Effector memory CD4-positive, alpha-beta T cell (primary cell): ENCODE measurements around the gene PBXIP1.
"Not testable (repeated sequence)": the region's sequence is repeated elsewhere in the genome, so short reads cannot be mapped to it uniquely, and the experiment has no call there.

Experiments used
- DNase-seq, 3 donors: peaks; one replicate each; pipeline ENCODE4 v3.0.0-alpha.2; 2020
- H3K27ac ChIP-seq: 2 replicates; pipeline ENCODE4 v1.7.0; 2013; ENCODE audit warnings: mild to moderate bottlenecking, low read length, moderate library complexity; ENCODE audit not compliant: insufficient read depth, poor library complexity, severe bottlenecking
- H3K27me3 ChIP-seq: replicated peaks from 2 replicates; pipeline ENCODE4 v1.7.0; 2013; ENCODE audit warnings: mild to moderate bottlenecking, low read length; ENCODE audit not compliant: insufficient read depth, control insufficient read depth, poor library complexity, severe bottlenecking
- H3K36me3 ChIP-seq: 2 replicates; pipeline ENCODE4 v1.7.0; 2013; ENCODE audit warnings: mild to moderate bottlenecking, low read length, moderate library complexity; ENCODE audit not compliant: control insufficient read depth, insufficient read depth
- H3K4me1 ChIP-seq: 2 replicates; pipeline ENCODE4 v1.7.0; 2013; ENCODE audit warnings: low read length, mild to moderate bottlenecking; ENCODE audit not compliant: control insufficient read depth, insufficient read depth, poor library complexity, severe bottlenecking
- H3K4me3 ChIP-seq: 2 replicates; pipeline ENCODE4 v1.7.0; 2013; ENCODE audit warnings: low read length, low read depth, mild to moderate bottlenecking; ENCODE audit not compliant: insufficient read depth, poor library complexity, severe bottlenecking
- H3K9me3 ChIP-seq: 2 replicates; pipeline ENCODE4 v1.7.0; 2013; ENCODE audit warnings: mild to moderate bottlenecking, low read length, moderate library complexity; ENCODE audit not compliant: control insufficient read depth

PBXIP1 gene

DNA sequence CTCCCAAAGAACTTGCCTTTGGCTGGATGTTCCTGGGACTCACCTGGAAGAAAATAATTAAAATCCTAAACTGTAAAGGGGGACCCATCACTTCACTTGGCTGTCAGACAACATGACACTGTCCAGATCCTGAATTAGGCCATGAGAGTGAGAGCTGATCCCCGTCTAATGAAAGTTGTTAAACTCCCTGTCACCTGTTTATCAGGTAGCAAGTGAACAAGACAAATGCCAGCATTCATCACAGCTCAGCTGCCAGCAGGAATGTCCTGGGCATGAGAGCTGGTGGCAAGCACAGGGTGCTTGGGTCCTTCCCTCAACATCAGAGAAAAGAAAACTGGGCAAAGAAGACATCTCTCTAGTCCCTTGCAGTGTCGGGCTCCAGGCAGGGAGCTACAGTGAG lies 43.1 kb downstream of the PBXIP1 start:
- no peaks in the 10 kb centered on the region for H3K9me3 ChIP-seq
- no peak overlapping the region for H3K4me3 ChIP-seq
- H3K27me3 ChIP-seq: no peaks in the 10 kb centered on the region
- no peaks in the 10 kb centered on the region for H3K4me1 ChIP-seq
- H3K27ac ChIP-seq: no peak overlapping the region
- no peak for DNase-seq
- H3K36me3 ChIP-seq: no peaks in the 10 kb centered on the region

- no peak for DNase-seq
- H3K27me3 ChIP-seq: no peaks in the 10 kb centered on the region
- no peak overlapping the region for H3K27ac ChIP-seq
- H3K4me3 ChIP-seq: no peak overlapping the region
- H3K36me3 ChIP-seq: no peaks in the 10 kb centered on the region
- no peaks in the 10 kb centered on the region for H3K9me3 ChIP-seq
- H3K4me1 ChIP-seq: no peaks in the 10 kb centered on the region
These were observed 44.0 kb downstream of the PBXIP1 start for GRCh38 chr1:154911691-154912550.

DNA sequence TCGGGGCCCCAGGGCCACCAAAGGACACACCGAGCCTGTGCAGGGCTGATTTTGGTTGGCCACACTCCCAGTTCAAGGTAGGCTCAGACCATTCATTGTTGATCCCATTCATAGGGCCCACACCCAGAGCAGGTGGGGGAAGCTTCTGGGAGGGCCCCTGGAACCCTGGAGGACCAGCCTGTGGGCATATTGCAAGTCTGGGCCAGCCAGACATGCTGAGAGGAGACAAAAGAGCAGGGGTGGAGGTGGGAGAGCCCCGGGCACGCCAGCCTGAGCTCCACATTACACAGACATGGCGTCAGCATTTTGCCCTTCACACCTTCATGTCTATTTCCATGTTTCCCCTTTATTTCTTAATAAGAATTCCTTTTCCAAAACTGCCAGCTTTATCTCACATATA lies 45.0 kb downstream of the PBXIP1 start:
- no peaks in the 10 kb centered on the region for H3K9me3 ChIP-seq
- H3K27ac ChIP-seq: no peak overlapping the region
- no peaks in the 10 kb centered on the region for H3K27me3 ChIP-seq
- no peaks in the 10 kb centered on the region for H3K36me3 ChIP-seq
- H3K4me1 ChIP-seq: no peaks in the 10 kb centered on the region
- no peak for DNase-seq
- H3K4me3 ChIP-seq: no peak overlapping the region

DNA sequence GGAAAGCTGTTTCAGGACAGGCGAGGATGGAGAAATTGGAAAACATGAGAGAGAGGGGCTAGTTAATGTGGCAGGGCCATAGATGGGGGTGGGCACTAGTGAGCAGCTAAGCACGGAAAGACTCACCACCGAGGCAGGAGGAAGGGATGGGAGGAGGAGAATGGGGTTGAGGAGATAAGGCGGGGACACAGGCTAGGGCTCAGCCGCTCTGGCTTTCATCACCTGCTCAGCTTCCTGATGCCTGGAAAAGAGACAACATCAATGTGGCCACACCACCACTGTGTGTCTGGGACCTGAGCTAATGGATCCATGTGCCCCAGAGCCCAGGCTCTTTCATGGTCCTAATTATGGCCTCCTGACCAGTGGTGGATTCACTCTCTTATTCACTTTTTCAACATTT lies 47.0 kb downstream of the PBXIP1 start:
- Histone ChIP-seq H3K27me3 (no peaks in the 10 kb centered on the region), H3K27ac (no peak overlapping the region), H3K36me3 (no peaks in the 10 kb centered on the region), H3K9me3 (no peaks in the 10 kb centered on the region), H3K4me3 (no peak overlapping the region), H3K4me1 (no peaks in the 10 kb centered on the region)
- no peak for DNase-seq

DNA sequence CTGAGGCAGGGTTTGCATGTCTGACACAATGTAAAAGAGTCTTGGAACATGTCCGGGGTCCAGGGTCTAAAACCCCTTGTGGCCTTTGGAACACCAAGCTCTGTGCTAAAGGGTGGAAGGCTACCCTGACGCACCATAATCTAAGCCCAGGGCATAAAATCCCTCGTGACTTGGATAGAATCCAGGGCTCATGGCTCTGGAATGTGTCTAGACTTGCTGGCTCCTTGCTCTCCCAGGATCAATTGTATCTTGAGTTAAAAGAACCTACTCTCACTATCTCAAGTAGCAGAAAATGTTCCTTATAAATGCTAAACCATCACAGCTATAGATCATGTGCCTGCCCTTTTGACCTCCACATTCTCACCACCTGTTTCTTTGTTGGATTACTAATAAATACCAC lies 47.8 kb downstream of the PBXIP1 start:
- not testable (repeated sequence) for H3K36me3 ChIP-seq, H3K9me3 ChIP-seq, DNase-seq, H3K4me1 ChIP-seq, H3K27me3 ChIP-seq, H3K27ac ChIP-seq, H3K4me3 ChIP-seq

GRCh38 chr1:154906621-154907081 lies 49.2 kb downstream of the PBXIP1 start:
- Histone ChIP-seq H3K27ac (no peak overlapping the region), H3K36me3 (no peaks in the 10 kb centered on the region), H3K4me3 (no peak overlapping the region), H3K27me3 (no peaks in the 10 kb centered on the region), H3K9me3 (no peaks in the 10 kb centered on the region), H3K4me1 (no peaks in the 10 kb centered on the region)
- DNase-seq: no peak

- H3K36me3 ChIP-seq: no peaks in the 10 kb centered on the region
- no peak overlapping the region for H3K4me3 ChIP-seq
- no peaks in the 10 kb centered on the region for H3K9me3 ChIP-seq
- no peaks in the 10 kb centered on the region for H3K27me3 ChIP-seq
- H3K27ac ChIP-seq: no peak overlapping the region
- no peak for DNase-seq
- no peaks in the 10 kb centered on the region for H3K4me1 ChIP-seq
These were observed 52.8 kb downstream of the PBXIP1 start for GRCh38 chr1:154902938-154903566.

DNA sequence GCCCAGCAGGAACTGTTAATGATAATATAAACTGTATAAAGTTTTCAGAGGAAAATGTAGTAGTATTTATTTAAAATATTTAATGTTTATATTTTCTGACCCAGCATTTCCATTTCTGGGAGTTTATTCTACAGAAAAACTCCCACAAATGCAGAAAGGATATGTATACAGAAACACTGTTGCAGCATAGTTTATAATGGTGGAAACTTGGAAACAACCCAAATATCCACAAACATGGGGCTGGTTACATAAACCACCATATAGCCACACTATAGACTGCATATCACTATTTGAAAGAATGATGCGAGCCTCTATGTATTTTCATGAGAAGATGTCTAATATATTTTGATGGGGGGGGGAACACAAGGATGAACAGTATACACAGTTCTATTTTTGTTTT lies 54.3 kb downstream of the PBXIP1 start:
- no peaks in the 10 kb centered on the region for H3K27me3 ChIP-seq
- no peaks in the 10 kb centered on the region for H3K4me1 ChIP-seq
- no peak overlapping the region for H3K4me3 ChIP-seq
- no peak overlapping the region for H3K27ac ChIP-seq
- no peaks in the 10 kb centered on the region for H3K36me3 ChIP-seq
- no peaks in the 10 kb centered on the region for H3K9me3 ChIP-seq
- DNase-seq: no peak

DNA sequence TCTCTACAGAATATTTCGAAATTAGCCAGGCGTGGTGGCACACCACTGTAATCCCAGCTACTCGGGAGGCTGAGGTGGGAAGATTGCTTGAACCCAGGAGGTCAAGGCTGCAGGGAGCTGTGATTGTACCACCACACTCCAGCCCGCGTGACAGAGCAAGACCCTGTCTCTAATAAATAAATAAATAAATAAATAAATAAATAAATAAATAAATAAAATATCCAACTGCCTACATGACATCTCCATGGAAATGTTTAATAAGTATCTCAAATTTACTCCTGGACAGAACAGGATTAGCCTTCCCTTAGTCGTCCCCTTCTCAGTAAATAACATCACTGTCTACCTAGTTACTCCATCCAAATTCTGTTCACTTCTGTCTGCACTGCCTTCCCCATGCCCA lies 56.9 kb downstream of the PBXIP1 start:
- no peak for DNase-seq
- Histone ChIP-seq H3K27me3 (no peaks in the 10 kb centered on the region), H3K36me3 (no peaks in the 10 kb centered on the region), H3K9me3 (no peaks in the 10 kb centered on the region), H3K4me3 (no peak overlapping the region), H3K27ac (no peak overlapping the region), H3K4me1 (no peaks in the 10 kb centered on the region)

- Histone ChIP-seq H3K4me1 (no peaks in the 10 kb centered on the region), H3K27me3 (no peaks in the 10 kb centered on the region), H3K27ac (no peak overlapping the region), H3K36me3 (no peaks in the 10 kb centered on the region), H3K9me3 (no peaks in the 10 kb centered on the region), H3K4me3 (no peak overlapping the region)
- no peak for DNase-seq
These were observed 59.1 kb downstream of the PBXIP1 start for GRCh38 chr1:154896771-154897286.
